Esophagus muscularis mucosa (tissue), 4 donors: ENCODE data around the gene NUCKS1. TPM values are rescaled to one million over a fixed set of nuclear protein-coding genes. Genes with fewer than 3 reads are reported as not detected.

Experiments used
- DNase-seq: peaks from one replicate; pipeline ENCODE4 v3.0.0-alpha.2; 2017; ENCODE audit errors: extremely low spot score
- H3K27ac ChIP-seq, 4 donors: fragments of 200-600 bp; sonication (generic); replicated peaks in 1 of 4; 1 replicate in 3 of 4; 2 replicates in 1 of 4; pipeline ENCODE4 v1.5.1; 2016 to 2019; ENCODE audit warnings: mild to moderate bottlenecking in 1 of 4
- H3K27me3 ChIP-seq, 4 donors: fragments of 200-600 bp; sonication (generic); one replicate each; pipeline versions ENCODE4 v1.5.1 to v1.6.0; 2016 to 2019
- H3K36me3 ChIP-seq, 4 donors: fragments of 200-600 bp; sonication (generic); one replicate each; pipeline ENCODE4 v1.5.1; 2016 to 2019
- H3K4me1 ChIP-seq, 4 donors: fragments of 200-600 bp; sonication (generic); one replicate each; pipeline ENCODE4 v1.5.1; 2016 to 2019
- H3K4me3 ChIP-seq, 4 donors: fragments of 200-600 bp; sonication (generic); 1 replicate in 2 of 4; 2 replicates in 2 of 4; pipeline ENCODE4 v1.5.1; 2016 to 2019; ENCODE audit warnings: mild to moderate bottlenecking in 4 of 4, moderate library complexity in 1 of 4
- H3K9me3 ChIP-seq, 4 donors: fragments of 200-600 bp; sonication (generic); 1 replicate in 3 of 4; 2 replicates in 1 of 4; pipeline ENCODE4 v1.5.1; 2016 to 2019
- CTCF ChIP-seq, 3 experiments: fragments of 200-600 bp in 2 of 3; fragments of 450-650 bp in 1 of 3; sonication (generic) in 2 of 3; IDR thresholded peaks; one replicate each; pipeline ENCODE4 v1.5.1; 2017 to 2019; ENCODE audit warnings: antibody characterized with exemption in 3 of 3, mild to moderate bottlenecking in 2 of 3, moderate library complexity in 1 of 3
- EP300 ChIP-seq: sonication (generic); formaldehyde crosslinking; IDR thresholded peaks from one replicate; pipeline ENCODE4 v1.6.1; 2017; ENCODE audit warnings: antibody characterized with exemption
- POLR2A ChIP-seq: fragments of 450-650 bp; IDR thresholded peaks from one replicate; pipeline ENCODE4 v1.6.1; 2017; ENCODE audit warnings: antibody characterized with exemption, moderate library complexity, mild to moderate bottlenecking, low read depth
- POLR2AphosphoS5 ChIP-seq, 2 donors: sonication (generic); formaldehyde crosslinking; IDR thresholded peaks; one replicate each; pipeline ENCODE4 v1.6.1; 2017; ENCODE audit warnings: antibody characterized with exemption in 2 of 2
- WGBS: methylation state at CpG from one replicate; pipeline ENCODE4 v1.1.5; 2018; 5-methylcytosine and 5-hydroxymethylcytosine counted together
- intact Hi-C: fragments of 100-400 bp; cut with DNase I; formaldehyde crosslinking; loops from one replicate; pipeline ENCODE4 v1.15.1; 2023
- total RNA-seq, 4 donors: library from RNA; depleted of rRNA; stranded (reverse); fragments of >200 nt; gene quantifications; one replicate each; pipeline versions ENCODE4 v1.1.0 to v1.2.1, GENCODE V29; 2016

Gene NUCKS1
- total RNA-seq, 4 donors from 2014 or later: 111 to 120 (median 116) TPM

GRCh38 chr1:205777994-205778393, 28.0 kb upstream of the NUCKS1 start:
- WGBS: 74% methylated on average over 2 of the region's 2 CpGs
- intact Hi-C loops: no loop called here
- no peak for DNase-seq

GRCh38 chr1:205775717-205776056, 25.7 kb upstream of the NUCKS1 start:
- Histone ChIP-seq H3K4me1 (peaks cover 7 to 21% (median 17%) of the 10 kb centered on the region in 4 donors), H3K27ac (peak overlapping the region; percentile 73 to 83 (median 78)), H3K36me3 (peaks cover 0 to 5% (median under 1%) of the 10 kb centered on the region in 4 donors), H3K4me3 (peak overlapping the region; percentile 69 to 92 (median 84)), H3K27me3 (no peaks in the 10 kb centered on the region), H3K9me3 (no peaks in the 10 kb centered on the region)
- no peak for TF ChIP-seq POLR2A
- TF ChIP-seq POLR2AphosphoS5 (IDR thresholded peaks at IDR 0.05): no peak
- TF ChIP-seq EP300: no peak
- TF ChIP-seq CTCF (IDR thresholded peaks at IDR 0.05): no peak
- intact Hi-C loops: no loop called here
- no peak for DNase-seq

More at GRCh38 chr1:205777994-205778393, 28.0 kb upstream of the NUCKS1 start:
- no peak overlapping the region for H3K4me3 ChIP-seq
- TF ChIP-seq POLR2AphosphoS5 (IDR thresholded peaks at IDR 0.05) (no peak), POLR2A (no peak)
- no peaks in the 10 kb centered on the region for H3K9me3 ChIP-seq
- H3K27ac ChIP-seq: no peak overlapping the region
- no peaks in the 10 kb centered on the region for H3K27me3 ChIP-seq
- H3K36me3 ChIP-seq: no peaks in the 10 kb centered on the region
- peaks cover 8 to 27% (median 23%) of the 10 kb centered on the region in 4 donors for H3K4me1 ChIP-seq

- DNase-seq: peak; percentile 93
- Histone ChIP-seq H3K4me1 (peaks cover 7 to 26% (median 20%) of the 10 kb centered on the region in 4 donors), H3K36me3 (peaks cover 0 to 10% (median 4%) of the 10 kb centered on the region in 4 donors), H3K4me3 (peak within 1 kb of the TSS; percentile 69 to 92 (median 84)), H3K27ac (peak within 1 kb of the TSS; percentile 73 to 83 (median 78)), H3K27me3 (no peaks in the 10 kb centered on the region), H3K9me3 (no peaks in the 10 kb centered on the region)
- WGBS: 0% methylated on average over 16 of the region's 40 CpGs
- peak; percentile 87 to 89 for TF ChIP-seq POLR2AphosphoS5 (IDR thresholded peaks at IDR 0.05)
- no peak for TF ChIP-seq EP300
- no peak for TF ChIP-seq CTCF (IDR thresholded peaks at IDR 0.05)
- TF ChIP-seq POLR2A: peak; percentile 50
- intact Hi-C loops: no loop called here
Observed at GRCh38 chr1:205775015-205775716, 25.2 kb upstream of the NUCKS1 start, which contains the start of gene RAB29. RAB29 (minus strand) TSS chr1:205775482; CDS start chr1:205774956, 526 bp downstream.

GRCh38 chr1:205774198-205775014, 24.4 kb upstream of the NUCKS1 start:
- WGBS: 30% methylated on average over 25 of the region's 36 CpGs
- Histone ChIP-seq H3K27me3 (no peaks in the 10 kb centered on the region), H3K4me1 (peaks cover 7 to 33% (median 28%) of the 10 kb centered on the region in 4 donors), H3K36me3 (peaks cover 0 to 14% (median 6%) of the 10 kb centered on the region in 4 donors), H3K27ac (peak overlapping the region; percentile 73 to 83 (median 78)), H3K9me3 (no peaks in the 10 kb centered on the region), H3K4me3 (peak overlapping the region; percentile 69 to 92 (median 84))
- DNase-seq: no peak
- intact Hi-C loops: no loop called here
- no peak for TF ChIP-seq POLR2AphosphoS5 (IDR thresholded peaks at IDR 0.05)
- TF ChIP-seq CTCF (IDR thresholded peaks at IDR 0.05): no peak
- TF ChIP-seq EP300: no peak
- no peak for TF ChIP-seq POLR2A

GRCh38 chr1:205772607-205773032, 22.6 kb upstream of the NUCKS1 start:
- Histone ChIP-seq H3K36me3 (peaks cover 0 to 14% (median 6%) of the 10 kb centered on the region in 4 donors), H3K4me1 (peaks cover 7 to 39% (median 35%) of the 10 kb centered on the region in 4 donors), H3K27me3 (no peaks in the 10 kb centered on the region), H3K9me3 (no peaks in the 10 kb centered on the region), H3K27ac (no peak overlapping the region), H3K4me3 (no peak overlapping the region)
- DNase-seq: no peak
- no peak for TF ChIP-seq EP300
- no peak for TF ChIP-seq CTCF (IDR thresholded peaks at IDR 0.05)
- TF ChIP-seq POLR2A: no peak
- TF ChIP-seq POLR2AphosphoS5 (IDR thresholded peaks at IDR 0.05): no peak
- intact Hi-C loops: no loop called here
- WGBS: 89% methylated on average over 2 of the region's 2 CpGs
